H1 (cell line): ENCODE measurements around the gene ACTRT1.

Experiments used
- BACH1 ChIP-seq: IDR thresholded peaks from 2 replicates; pipeline ENCODE4 v1.6.1; 2012; ENCODE audit warnings: low read length, improper control_type of control experiment
- CHD2 ChIP-seq: IDR thresholded peaks from 2 replicates; pipeline ENCODE4 v1.6.1; 2012; ENCODE audit warnings: low read length, improper control_type of control experiment
- CTCF ChIP-seq, 3 experiments: IDR thresholded peaks; 1 replicate in 2 of 3; 2 replicates in 1 of 3; pipeline versions ENCODE4 v1.5.1 to v1.6.1; 2011; ENCODE audit warnings: low read length in 3 of 3, mild to moderate bottlenecking in 3 of 3, inconsistent platforms in 2 of 3, low read depth in 1 of 3, moderate library complexity in 1 of 3; ENCODE audit not compliant: insufficient read depth in 1 of 3; ENCODE audit errors: control extremely low read depth in 1 of 3
- EP300 ChIP-seq, 2 experiments: IDR thresholded peaks; 1 replicate in 1 of 2; 2 replicates in 1 of 2; pipeline ENCODE4 v1.6.1; 2011 to 2012; ENCODE audit warnings: low read depth in 2 of 2, low read length in 2 of 2, mild to moderate bottlenecking in 2 of 2, borderline replicate concordance in 1 of 2, inconsistent platforms in 1 of 2, moderate library complexity in 1 of 2
- JUND ChIP-seq: IDR thresholded peaks from 2 replicates; pipeline ENCODE4 v1.6.1; 2011; ENCODE audit warnings: mild to moderate bottlenecking, improper control_type of control experiment, low read length
- NRF1 ChIP-seq: IDR thresholded peaks from 2 replicates; pipeline ENCODE4 v1.6.1; 2011; ENCODE audit warnings: mild to moderate bottlenecking, low read depth, low read length, improper control_type of control experiment
- PHF8 ChIP-seq: fragments of 200-600 bp; sonication (generic); conservative IDR thresholded peaks from 2 replicates; pipeline ENCODE4 v1.7.1; 2012; ENCODE audit warnings: low read depth, mild to moderate bottlenecking, inconsistent platforms, low read length, moderate library complexity
- POLR2A ChIP-seq, 2 experiments: IDR thresholded peaks; 1 replicate in 1 of 2; 2 replicates in 1 of 2; pipeline ENCODE4 v1.6.1; 2011; ENCODE audit warnings: low read depth in 2 of 2, low read length in 2 of 2, mild to moderate bottlenecking in 2 of 2; ENCODE audit errors: control extremely low read depth in 1 of 2
- RAD21 ChIP-seq, 2 experiments: IDR thresholded peaks in 1 of 2; conservative IDR thresholded peaks in 1 of 2; 2 replicates each; pipeline ENCODE4 v1.6.1; 2011; ENCODE audit warnings: low read depth in 2 of 2, low read length in 2 of 2, improper control_type of control experiment in 1 of 2, inconsistent platforms in 1 of 2, mild to moderate bottlenecking in 1 of 2, moderate library complexity in 1 of 2
- SRF ChIP-seq: IDR thresholded peaks from 2 replicates; pipeline ENCODE4 v1.6.1; 2011; ENCODE audit warnings: mild to moderate bottlenecking, low read depth, low read length, moderate library complexity
- TEAD4 ChIP-seq: IDR thresholded peaks from 2 replicates; pipeline ENCODE4 v1.6.1; 2012; ENCODE audit warnings: low read depth, low read length, inconsistent platforms, mixed read lengths
- ZNF274 ChIP-seq: IDR thresholded peaks from 2 replicates; pipeline ENCODE4 v1.7.0; 2012; ENCODE audit warnings: low read length, borderline replicate concordance; ENCODE audit errors: extremely low read depth

- no peak for TF ChIP-seq TEAD4
- TF ChIP-seq PHF8, result no peak
- TF ChIP-seq EP300 (IDR thresholded peaks at IDR 0.05; ENCODE audit: borderline replicate concordance in 1 of 2, low read depth in 2 of 2, low read length in 2 of 2), result no peak
- no peak for TF ChIP-seq CHD2
- TF ChIP-seq SRF, result no peak
- no peak for TF ChIP-seq CTCF (IDR thresholded peaks at IDR 0.05; ENCODE audit: control extremely low read depth in 1 of 3, insufficient read depth in 1 of 3, low read depth in 1 of 3, low read length in 3 of 3)
- no peak for TF ChIP-seq RAD21 (IDR thresholded peaks at IDR 0.05 in 1 of 2, conservative IDR thresholded peaks at IDR 0.05 in 1 of 2; ENCODE audit: low read depth in 2 of 2, low read length in 2 of 2)
- TF ChIP-seq BACH1, result no peak
- no peak for TF ChIP-seq ZNF274
- TF ChIP-seq NRF1, result no peak
- no peak for TF ChIP-seq JUND
- no peak for TF ChIP-seq POLR2A (IDR thresholded peaks at IDR 0.05; ENCODE audit: control extremely low read depth in 1 of 2, low read depth in 2 of 2, low read length in 2 of 2)
These were observed 40.2 kb downstream of the ACTRT1 start for GRCh38 chrX:128012015-128012414.
